MCF 10A (cell line): ENCODE measurements around the gene ITGA1. TPM values are rescaled to one million over a fixed set of nuclear protein-coding genes. Genes with fewer than 3 reads are reported as not detected.
A peak's percentile ranks its signal among the peaks of the same experiment; 100 is the strongest.

Experiments
- BruUV-seq: library from RNA; stranded (reverse); fragments of 400-500 nt; replicated peaks from 2 replicates; lab custom pipeline; 2021; lab: Mats Ljungman, UMichigan
- CTCF ChIA-PET: fragments of 300-600 bp; sonication (Branson Sonifier 250); formaldehyde crosslinking; extraction: SDS; loops from one replicate; lab custom pipeline; 2021; ENCODE audit warnings: antibody characterized with exemption, inconsistent platforms; lab: Yijun Ruan, JAX
- POLR2A ChIA-PET: fragments of 300-600, 350-650 bp; sonication (Branson Sonifier 250); formaldehyde crosslinking; extraction: SDS; loops from one replicate; lab custom pipeline; 2020; ENCODE audit warnings: antibody characterized with exemption, inconsistent platforms; lab: Yijun Ruan, JAX
- DNase-seq: peaks from one replicate; pipeline ENCODE4 v3.0.0-alpha.2; 2018; ENCODE audit not compliant: unreplicated experiment
- H3K27ac Mint-ChIP-seq: one replicate; pipeline ENCODE4 v1.8.0; 2022; ENCODE audit warnings: mild to moderate bottlenecking, low read depth, mixed read lengths; ENCODE audit not compliant: unreplicated experiment
- H3K27me3 Mint-ChIP-seq: one replicate; pipeline ENCODE4 v1.8.0; 2022; ENCODE audit warnings: mixed read lengths; ENCODE audit not compliant: insufficient read depth, unreplicated experiment
- H3K36me3 Mint-ChIP-seq: one replicate; pipeline ENCODE4 v1.8.0; 2022; ENCODE audit warnings: mild to moderate bottlenecking, moderate library complexity, mixed read lengths; ENCODE audit not compliant: insufficient read depth, unreplicated experiment
- H3K4me1 Mint-ChIP-seq: one replicate; pipeline ENCODE4 v1.8.0; 2022; ENCODE audit warnings: mixed read lengths; ENCODE audit not compliant: insufficient read depth, unreplicated experiment
- H3K4me3 Mint-ChIP-seq: one replicate; pipeline ENCODE4 v1.8.0; 2022; ENCODE audit warnings: mild to moderate bottlenecking, moderate library complexity, mixed read lengths; ENCODE audit not compliant: unreplicated experiment
- H3K9me3 Mint-ChIP-seq: one replicate; pipeline ENCODE4 v1.8.0; 2022; ENCODE audit warnings: mixed read lengths; ENCODE audit not compliant: unreplicated experiment
- CTCF ChIP-seq: fragments of 200-600 bp; IDR thresholded peaks from one replicate; pipeline ENCODE4 v1.8.0; 2022; ENCODE audit warnings: antibody characterized with exemption, mild to moderate bottlenecking; ENCODE audit not compliant: unreplicated experiment
- intact Hi-C: fragments of 100-400 bp; cut with micrococcal nuclease; formaldehyde crosslinking; loops from 2 replicates; pipeline ENCODE4 v1.14.1; 2022
- total RNA-seq: library from RNA; stranded (reverse); gene quantifications from 2 replicates; pipeline ENCODE4 v1.2.3, GENCODE V29; 2022

Gene ITGA1
- total RNA-seq, 1 experiment from 2014 or later = 7.7 TPM

DNA sequence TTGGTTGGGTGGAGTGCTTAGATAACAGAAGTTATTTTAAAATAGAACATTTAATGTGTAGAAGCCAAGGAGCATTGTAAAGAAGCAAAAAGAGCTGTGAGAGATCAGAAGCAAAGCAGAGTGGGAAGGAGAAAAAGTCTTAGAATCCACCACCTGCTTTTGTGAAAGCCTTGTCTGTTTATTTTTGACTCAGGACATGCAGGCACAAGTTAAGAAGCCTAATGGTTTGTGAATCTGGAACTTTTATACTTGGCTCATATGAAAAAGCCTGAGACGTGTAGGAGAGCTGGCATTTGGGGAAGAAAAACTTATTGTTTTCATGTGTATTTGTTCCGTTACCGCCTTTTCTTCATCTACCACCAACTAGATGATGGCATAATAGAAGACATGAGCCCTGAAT, 163.0 kb downstream of the ITGA1 start:
- Mint-ChIP-seq H3K4me1 (peaks cover 22% of the 10 kb centered on the region), H3K27ac (peak overlapping the region; percentile 58), H3K27me3 (no peaks in the 10 kb centered on the region), H3K9me3 (no peaks in the 10 kb centered on the region), H3K4me3 (no peak overlapping the region), H3K36me3 (no peaks in the 10 kb centered on the region)
- no peak for TF ChIP-seq CTCF
- intact Hi-C loops = no loop called here
- no TSS peak for BruUV-seq
- ChIA-PET CTCF (interaction anchor here (1.2 to 9.6 kb wide), 7 partner anchors 35 to 221 kb away, joined by 3 to 248 read pairs (median 39); partner anchors contain the start of gene ITGA2), POLR2A (interaction anchor here (0.9 to 5.7 kb wide), 7 partner anchors 38 to 149 kb away, joined by 3 to 102 read pairs (median 3); partner anchors contain the start of gene ITGA2)
- no peak for DNase-seq

DNA sequence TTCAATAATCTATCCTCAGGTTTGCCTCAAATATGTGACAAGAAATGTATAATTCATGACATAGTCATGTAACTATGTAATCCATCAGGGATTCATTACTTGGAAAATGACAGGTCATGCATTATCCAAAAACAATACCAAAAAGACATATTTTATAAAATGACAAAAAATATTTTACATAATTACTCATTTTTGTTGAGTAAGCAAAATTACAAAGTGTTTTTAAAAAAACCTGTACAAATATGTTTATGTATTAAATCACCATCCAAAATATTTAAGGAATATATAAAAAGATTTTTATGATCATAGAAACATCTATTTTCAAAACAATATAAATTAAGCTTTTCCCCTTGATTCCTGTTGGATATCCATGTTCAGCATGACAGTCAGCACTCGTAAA, 164.8 kb downstream of the ITGA1 start:
- intact Hi-C loops = no loop called here
- POLR2A ChIA-PET = interaction anchor here (1.2 to 2.1 kb wide), 3 partner anchors 9 to 144 kb away, joined by 3 to 8 read pairs (median 4); partner anchors contain the start of gene ITGA2
- H3K36me3 Mint-ChIP-seq = no peaks in the 10 kb centered on the region
- no peaks in the 10 kb centered on the region for H3K9me3 Mint-ChIP-seq
- no peak overlapping the region for H3K27ac Mint-ChIP-seq
- H3K4me1 Mint-ChIP-seq = peaks cover 21% of the 10 kb centered on the region
- no TSS peak for BruUV-seq
- no peak overlapping the region for H3K4me3 Mint-ChIP-seq
- DNase-seq = no peak
- TF ChIP-seq CTCF = no peak
- no peaks in the 10 kb centered on the region for H3K27me3 Mint-ChIP-seq
- CTCF ChIA-PET = interaction anchor here (0.6 to 2.5 kb wide), 5 partner anchors 33 to 171 kb away, joined by 3 to 18 read pairs (median 4); no protein-coding TSS in a partner anchor

DNA sequence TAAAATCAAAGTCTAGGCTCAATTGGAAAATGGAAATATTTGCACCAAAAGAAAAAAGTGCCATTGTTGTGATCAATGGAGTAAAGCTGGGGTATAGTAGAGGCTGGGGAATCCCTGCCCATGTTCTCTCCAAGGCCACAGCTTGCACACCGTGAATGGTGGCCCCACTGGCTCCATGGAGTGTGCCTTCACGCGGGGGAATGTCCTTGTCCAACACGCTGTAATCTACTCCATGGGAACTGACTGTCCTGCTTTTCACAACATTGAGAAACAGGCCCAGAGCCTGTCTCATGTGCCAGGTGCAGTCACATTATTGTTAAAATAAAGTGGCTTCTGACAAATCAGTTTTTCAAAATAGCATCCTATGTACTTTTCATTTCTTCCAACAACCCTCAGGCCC, 168.3 kb downstream of the ITGA1 start:
- no peak for TF ChIP-seq CTCF
- Mint-ChIP-seq H3K36me3 (no peaks in the 10 kb centered on the region), H3K27me3 (no peaks in the 10 kb centered on the region), H3K4me1 (peaks cover 9% of the 10 kb centered on the region), H3K4me3 (no peak overlapping the region), H3K27ac (no peak overlapping the region), H3K9me3 (no peaks in the 10 kb centered on the region)
- CTCF ChIA-PET = interaction anchor here (0.6 to 2.2 kb wide), 2 partner anchors 7 to 169 kb away, joined by 3 to 9 read pairs; no protein-coding TSS in a partner anchor
- DNase-seq = no peak
- intact Hi-C loops = no loop called here
- BruUV-seq = no TSS peak
- POLR2A ChIA-PET = interaction anchor here (1.4 kb wide), 1 partner anchor 33 kb away, joined by 5 read pairs; the partner anchor contains the start of gene ITGA2

DNA sequence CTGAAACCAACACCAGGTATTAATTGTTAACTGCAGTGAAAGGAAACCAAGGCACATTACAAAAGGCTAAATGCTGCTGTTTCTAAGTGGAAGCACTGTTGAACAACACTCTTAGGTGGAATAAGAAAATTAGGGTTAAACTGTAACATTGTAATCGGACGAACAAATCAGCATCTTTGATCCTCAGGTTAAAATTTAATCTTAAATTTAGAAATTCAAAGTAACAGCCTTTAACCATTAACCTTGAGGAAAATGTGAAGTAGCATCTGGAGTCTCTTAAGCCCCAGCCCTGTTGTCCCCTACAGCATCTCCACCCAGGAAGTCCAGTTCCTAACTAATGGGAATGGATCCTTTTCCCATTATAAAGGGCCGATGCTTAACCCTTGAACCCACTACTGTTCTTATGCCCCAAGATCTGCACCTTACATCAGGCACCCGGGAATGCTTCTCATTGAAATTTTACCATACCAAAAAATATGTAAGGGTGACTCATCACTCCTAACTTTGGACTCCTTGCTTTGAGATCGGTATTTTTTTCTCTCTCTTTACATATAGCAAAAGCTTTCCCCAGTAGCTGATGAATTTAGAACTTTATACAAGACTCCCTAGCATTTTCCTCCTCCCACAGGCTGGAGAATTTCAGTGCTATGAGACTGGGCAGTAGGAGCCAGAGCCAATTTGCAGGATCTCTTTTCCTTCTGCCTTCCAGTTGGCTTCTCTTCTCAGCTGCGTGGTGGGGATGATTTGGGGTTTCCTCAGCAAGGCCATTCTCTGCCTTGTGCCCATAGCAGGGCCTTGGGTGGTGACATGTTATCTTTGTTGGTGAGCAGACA, 169.4 kb downstream of the ITGA1 start:
- POLR2A ChIA-PET = interaction anchor here (1.4 kb wide), 1 partner anchor 32 kb away, joined by 5 read pairs; the partner anchor contains the start of gene ITGA2
- CTCF ChIA-PET = interaction anchor here (0.6 to 2.2 kb wide), 2 partner anchors 9 to 20 kb away, joined by 3 to 9 read pairs; no protein-coding TSS in a partner anchor

More for the DNA sequence above, 169.4 kb downstream of the ITGA1 start:
- TF ChIP-seq CTCF = no peak
- BruUV-seq = no TSS peak
- Mint-ChIP-seq H3K9me3 (no peaks in the 10 kb centered on the region), H3K27ac (no peak overlapping the region), H3K27me3 (no peaks in the 10 kb centered on the region), H3K36me3 (no peaks in the 10 kb centered on the region), H3K4me3 (no peak overlapping the region), H3K4me1 (peaks cover 15% of the 10 kb centered on the region)
- no peak for DNase-seq
- intact Hi-C loops = no loop called here
